Prostate gland (tissue), 2 donors: ENCODE results near the gene LCTL.

ENCODE experiments used
- POLR2A ChIP-seq: fragments of 450-650 bp; IDR thresholded peaks from one replicate; pipeline ENCODE4 v1.6.1; 2016; ENCODE audit warnings: antibody characterized with exemption, mild to moderate bottlenecking
- TF ChIP-seq, protein P1 (sequence below), 4 experiments: fragments of 200-600 bp in 2 of 4; fragments of 450-650 bp in 2 of 4; sonication (generic) in 2 of 4; IDR thresholded peaks; 1 replicate in 3 of 4; 2 replicates in 1 of 4; pipeline ENCODE4 v1.5.1; 2016 to 2019; ENCODE audit warnings: antibody characterized with exemption in 4 of 4, mild to moderate bottlenecking in 2 of 4, moderate library complexity in 2 of 4

DNA sequence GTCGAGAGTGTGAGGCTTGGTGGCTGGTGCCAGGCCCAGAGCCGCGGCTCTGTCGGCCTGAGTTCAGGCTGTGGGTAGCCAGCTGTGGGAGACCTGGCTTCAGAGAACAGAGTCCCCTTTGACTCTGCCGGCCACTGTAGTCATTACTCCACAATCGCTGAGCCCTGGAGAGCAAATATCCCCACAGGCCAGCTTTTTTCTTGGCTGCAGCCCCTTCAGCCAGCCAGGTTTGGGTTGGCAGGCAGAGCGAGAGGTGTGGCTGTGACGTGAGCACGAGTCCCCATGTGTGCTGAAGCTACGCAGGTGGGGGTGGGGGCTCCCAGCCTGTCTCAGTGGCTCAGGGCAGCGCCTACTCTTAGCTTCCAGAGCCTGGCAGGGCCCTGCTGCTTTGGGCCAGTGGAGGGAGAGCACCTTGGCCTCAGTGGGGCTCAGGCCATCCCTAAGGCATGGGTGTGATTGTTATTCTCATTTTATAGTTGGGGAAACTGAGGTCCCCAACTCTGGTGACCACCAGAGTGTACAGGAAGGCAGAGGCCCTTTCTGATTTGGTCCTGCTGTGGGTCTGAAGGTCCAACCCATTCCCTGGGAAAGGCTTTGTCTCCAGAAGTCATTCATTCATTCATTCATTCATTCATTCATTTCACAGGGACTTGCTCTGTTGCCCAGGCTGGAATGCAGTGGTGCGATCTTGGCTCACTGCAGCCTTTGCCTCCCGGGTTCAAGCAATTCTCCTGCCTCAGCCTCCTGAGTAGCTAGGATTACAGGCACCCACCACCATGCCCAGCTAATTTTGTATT, 45.7 kb upstream of the LCTL start:
- TF ChIP-seq, protein P1, sequence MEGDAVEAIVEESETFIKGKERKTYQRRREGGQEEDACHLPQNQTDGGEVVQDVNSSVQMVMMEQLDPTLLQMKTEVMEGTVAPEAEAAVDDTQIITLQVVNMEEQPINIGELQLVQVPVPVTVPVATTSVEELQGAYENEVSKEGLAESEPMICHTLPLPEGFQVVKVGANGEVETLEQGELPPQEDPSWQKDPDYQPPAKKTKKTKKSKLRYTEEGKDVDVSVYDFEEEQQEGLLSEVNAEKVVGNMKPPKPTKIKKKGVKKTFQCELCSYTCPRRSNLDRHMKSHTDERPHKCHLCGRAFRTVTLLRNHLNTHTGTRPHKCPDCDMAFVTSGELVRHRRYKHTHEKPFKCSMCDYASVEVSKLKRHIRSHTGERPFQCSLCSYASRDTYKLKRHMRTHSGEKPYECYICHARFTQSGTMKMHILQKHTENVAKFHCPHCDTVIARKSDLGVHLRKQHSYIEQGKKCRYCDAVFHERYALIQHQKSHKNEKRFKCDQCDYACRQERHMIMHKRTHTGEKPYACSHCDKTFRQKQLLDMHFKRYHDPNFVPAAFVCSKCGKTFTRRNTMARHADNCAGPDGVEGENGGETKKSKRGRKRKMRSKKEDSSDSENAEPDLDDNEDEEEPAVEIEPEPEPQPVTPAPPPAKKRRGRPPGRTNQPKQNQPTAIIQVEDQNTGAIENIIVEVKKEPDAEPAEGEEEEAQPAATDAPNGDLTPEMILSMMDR (IDR thresholded peaks at IDR 0.05) = no peak
- TF ChIP-seq POLR2A = no peak
